Nephron progenitor cell (in vitro differentiated cells): ENCODE results near the gene GSE1.

Experiments used
- DNase-seq: peaks from one replicate; pipeline ENCODE4 v3.0.0; 2021
- H3K27ac Mint-ChIP-seq: 2 replicates; pipeline ENCODE4 v1.8.0; 2021; ENCODE audit warnings: mild to moderate bottlenecking, moderate library complexity, mixed read lengths
- H3K27me3 Mint-ChIP-seq: 2 replicates; pipeline ENCODE4 v1.8.0; 2021; ENCODE audit warnings: mild to moderate bottlenecking, low read depth, mixed read lengths; ENCODE audit not compliant: poor library complexity
- H3K36me3 Mint-ChIP-seq: 2 replicates; pipeline ENCODE4 v1.8.0; 2021; ENCODE audit warnings: low read depth, mixed read lengths
- H3K4me1 Mint-ChIP-seq: 2 replicates; pipeline ENCODE4 v1.8.0; 2021; ENCODE audit warnings: mixed read lengths
- H3K4me3 Mint-ChIP-seq: 2 replicates; pipeline ENCODE4 v1.8.0; 2021; ENCODE audit warnings: mild to moderate bottlenecking, moderate library complexity, mixed read lengths
- H3K9me3 Mint-ChIP-seq: 2 replicates; pipeline ENCODE4 v1.8.0; 2021; ENCODE audit warnings: mild to moderate bottlenecking, moderate library complexity, mixed read lengths
- TF ChIP-seq, protein P1 (sequence below): fragments of 200-600 bp; sonication (generic); IDR thresholded peaks from 2 replicates; pipeline ENCODE4 v1.5.0; 2021; ENCODE audit warnings: antibody characterized with exemption

Gene GSE1

GRCh38 chr16:85635545-85636140 lies 22.5 kb downstream of the GSE1 start:
- Mint-ChIP-seq H3K36me3 (peaks cover under 1% of the 10 kb centered on the region), H3K27me3 (no peaks in the 10 kb centered on the region), H3K27ac (no peak overlapping the region), H3K9me3 (no peaks in the 10 kb centered on the region), H3K4me1 (peaks cover 35% of the 10 kb centered on the region), H3K4me3 (no peak overlapping the region)
- TF ChIP-seq, protein P1, sequence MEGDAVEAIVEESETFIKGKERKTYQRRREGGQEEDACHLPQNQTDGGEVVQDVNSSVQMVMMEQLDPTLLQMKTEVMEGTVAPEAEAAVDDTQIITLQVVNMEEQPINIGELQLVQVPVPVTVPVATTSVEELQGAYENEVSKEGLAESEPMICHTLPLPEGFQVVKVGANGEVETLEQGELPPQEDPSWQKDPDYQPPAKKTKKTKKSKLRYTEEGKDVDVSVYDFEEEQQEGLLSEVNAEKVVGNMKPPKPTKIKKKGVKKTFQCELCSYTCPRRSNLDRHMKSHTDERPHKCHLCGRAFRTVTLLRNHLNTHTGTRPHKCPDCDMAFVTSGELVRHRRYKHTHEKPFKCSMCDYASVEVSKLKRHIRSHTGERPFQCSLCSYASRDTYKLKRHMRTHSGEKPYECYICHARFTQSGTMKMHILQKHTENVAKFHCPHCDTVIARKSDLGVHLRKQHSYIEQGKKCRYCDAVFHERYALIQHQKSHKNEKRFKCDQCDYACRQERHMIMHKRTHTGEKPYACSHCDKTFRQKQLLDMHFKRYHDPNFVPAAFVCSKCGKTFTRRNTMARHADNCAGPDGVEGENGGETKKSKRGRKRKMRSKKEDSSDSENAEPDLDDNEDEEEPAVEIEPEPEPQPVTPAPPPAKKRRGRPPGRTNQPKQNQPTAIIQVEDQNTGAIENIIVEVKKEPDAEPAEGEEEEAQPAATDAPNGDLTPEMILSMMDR = no peak
- no peak for DNase-seq

DNA sequence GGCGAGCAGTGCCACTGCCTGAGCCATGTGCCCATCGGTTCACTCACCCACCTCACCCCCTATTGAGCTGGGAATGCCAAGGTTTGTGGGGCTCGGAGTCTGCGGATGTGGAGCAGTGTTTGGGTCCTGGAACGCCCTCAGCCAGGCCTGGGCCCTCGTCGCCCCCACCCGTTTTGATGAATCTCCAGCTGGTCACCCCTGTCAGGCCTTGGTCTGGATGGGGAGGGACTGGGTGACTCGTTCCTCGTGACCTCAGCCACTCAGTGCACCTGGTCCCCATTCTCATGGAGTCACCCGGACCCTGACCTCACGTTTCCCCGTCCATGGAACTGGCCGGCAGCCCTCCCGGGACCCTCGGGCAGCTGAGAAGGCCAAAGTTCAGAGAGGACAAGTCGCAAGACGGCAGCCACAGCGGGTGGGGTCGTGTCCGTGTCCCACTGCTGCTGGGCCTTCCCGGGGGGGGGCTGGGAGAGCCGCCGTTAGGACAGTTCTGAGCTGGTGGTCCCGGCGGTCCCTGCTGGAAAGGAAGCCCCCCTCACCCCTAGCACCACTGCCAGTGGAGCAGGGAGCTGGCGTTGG lies 23.2 kb downstream of the GSE1 start:
- no peaks in the 10 kb centered on the region for H3K36me3 Mint-ChIP-seq

DNA sequence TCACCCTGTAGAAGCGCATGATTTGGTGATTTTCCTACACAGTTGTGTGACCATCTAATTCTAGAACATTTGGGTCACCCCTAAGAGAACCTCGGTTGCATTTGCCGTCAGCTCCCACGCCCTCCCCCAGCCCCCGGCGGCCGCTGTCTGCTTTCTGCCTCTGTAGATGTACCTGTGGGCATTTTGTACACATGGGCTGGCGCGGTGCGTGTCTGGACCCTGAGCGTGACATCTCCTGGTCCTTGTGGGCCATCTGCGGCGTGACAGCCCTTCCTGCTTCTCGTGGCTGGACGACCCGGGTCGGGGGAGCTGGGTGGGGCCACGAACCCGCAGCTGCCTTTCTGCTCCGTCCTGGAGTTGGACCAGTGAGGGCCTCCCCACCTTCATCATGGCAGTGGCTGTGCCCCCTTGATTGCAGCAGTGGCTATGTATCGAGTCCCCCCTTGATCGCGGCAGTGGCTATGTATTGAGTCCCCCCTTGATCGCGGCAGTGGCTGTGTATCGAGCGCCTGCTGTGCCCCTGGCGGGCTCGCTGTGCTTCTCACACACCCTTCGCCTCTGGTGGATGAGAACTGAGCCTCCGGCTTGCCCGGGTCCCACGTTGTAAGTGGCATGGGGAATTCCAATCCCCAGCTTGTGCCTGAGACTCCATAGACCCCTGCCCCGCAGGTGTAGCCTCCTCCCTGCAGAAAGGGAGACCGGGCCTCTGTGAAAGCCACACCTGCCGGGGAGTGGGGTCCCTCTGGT lies 24.1 kb downstream of the GSE1 start:
- Mint-ChIP-seq H3K4me3 (no peak overlapping the region), H3K27me3 (no peaks in the 10 kb centered on the region), H3K27ac (no peak overlapping the region), H3K4me1 (peaks cover 33% of the 10 kb centered on the region), H3K36me3 (no peaks in the 10 kb centered on the region), H3K9me3 (no peaks in the 10 kb centered on the region)
- TF ChIP-seq, protein P1 = no peak
- DNase-seq = no peak

More for the DNA sequence above, 23.2 kb downstream of the GSE1 start:
- DNase-seq = no peak
- Mint-ChIP-seq H3K27ac (no peak overlapping the region), H3K9me3 (no peaks in the 10 kb centered on the region), H3K4me1 (peaks cover 35% of the 10 kb centered on the region), H3K4me3 (no peak overlapping the region), H3K27me3 (no peaks in the 10 kb centered on the region)
- TF ChIP-seq, protein P1 = no peak

GRCh38 chr16:85637808-85638647 lies 24.9 kb downstream of the GSE1 start:
- peaks cover 31% of the 10 kb centered on the region for H3K4me1 Mint-ChIP-seq
- H3K27me3 Mint-ChIP-seq = no peaks in the 10 kb centered on the region
- TF ChIP-seq, protein P1 = no peak
- H3K4me3 Mint-ChIP-seq = peak overlapping the region; percentile 59
- H3K27ac Mint-ChIP-seq = peak overlapping the region; percentile 29
- no peaks in the 10 kb centered on the region for H3K9me3 Mint-ChIP-seq
- no peak for DNase-seq
- H3K36me3 Mint-ChIP-seq = no peaks in the 10 kb centered on the region

DNA sequence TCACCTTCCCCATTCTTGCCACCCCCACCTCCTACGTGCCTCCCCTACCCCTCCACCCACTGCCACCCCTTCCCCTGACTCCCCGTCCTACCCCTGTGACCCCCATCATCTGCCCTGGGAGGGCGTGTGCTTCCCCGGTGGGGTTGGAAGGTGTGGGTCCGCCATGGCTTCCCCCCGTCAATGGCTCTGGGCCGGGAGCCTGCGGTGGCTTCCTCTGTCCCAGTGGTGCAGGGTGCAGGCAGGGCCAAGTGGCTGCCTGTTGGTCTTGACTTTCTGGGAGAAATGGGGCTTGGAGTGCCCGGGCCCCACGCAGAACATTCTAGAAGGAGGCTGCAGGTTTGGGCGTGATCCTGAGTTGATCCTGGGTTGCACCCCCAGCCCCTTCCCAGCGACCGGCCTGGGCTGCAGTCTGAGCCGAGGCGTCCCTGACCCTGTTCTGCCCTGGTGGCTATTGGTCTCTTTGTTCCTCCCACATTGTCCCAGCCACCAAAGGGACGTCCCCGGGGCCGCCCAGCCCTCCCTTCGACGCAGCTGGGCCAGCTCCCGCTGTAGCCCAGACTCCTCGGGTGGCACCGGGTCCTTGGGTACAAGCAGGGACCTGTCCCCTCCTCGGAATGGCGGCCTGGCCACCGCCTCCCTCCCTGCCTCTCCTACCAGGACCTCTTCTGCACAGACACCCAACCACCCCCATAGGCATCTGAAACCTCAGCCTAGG lies 25.7 kb downstream of the GSE1 start:
- H3K27me3 Mint-ChIP-seq = no peaks in the 10 kb centered on the region
- peaks cover 27% of the 10 kb centered on the region for H3K4me1 Mint-ChIP-seq
- no peaks in the 10 kb centered on the region for H3K36me3 Mint-ChIP-seq
- DNase-seq = no peak
- no peak overlapping the region for H3K4me3 Mint-ChIP-seq
- TF ChIP-seq, protein P1 = no peak
- no peaks in the 10 kb centered on the region for H3K9me3 Mint-ChIP-seq
- no peak overlapping the region for H3K27ac Mint-ChIP-seq
